Fibroblast of peridontal ligament (primary cell): Measurements from ENCODE around the gene RPL31.

Source experiments
- DNase-seq: peaks from one replicate; pipeline ENCODE4 v3.0.0-alpha.2; 2010; ENCODE audit errors: extremely low read depth

Gene RPL31

GRCh38 chr2:100974712-100975520, 27.2 kb upstream of the RPL31 start:
- no peak for DNase-seq

GRCh38 chr2:100975521-100975785, 26.6 kb upstream of the RPL31 start:
- DNase-seq, result no peak

DNA sequence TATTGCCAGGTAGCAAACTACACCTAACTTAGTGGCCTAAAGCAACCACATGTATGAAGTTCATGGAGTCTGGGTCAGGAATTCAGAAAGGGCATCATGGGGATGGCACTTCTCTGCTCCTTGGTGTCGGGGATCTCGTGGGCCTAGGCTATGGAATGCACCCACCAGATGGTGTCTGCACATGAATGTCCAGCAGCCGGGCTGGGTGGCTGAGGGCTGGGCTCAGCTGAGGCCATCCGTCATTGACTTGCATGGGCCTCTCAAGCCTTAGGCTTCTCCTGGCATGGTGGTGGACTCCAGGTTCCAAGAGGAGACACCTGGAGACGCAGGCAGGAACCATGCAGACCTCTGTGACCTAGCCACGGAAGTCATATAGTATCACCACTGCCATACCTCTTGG, 26.0 kb upstream of the RPL31 start:
- DNase-seq, result no peak

DNA sequence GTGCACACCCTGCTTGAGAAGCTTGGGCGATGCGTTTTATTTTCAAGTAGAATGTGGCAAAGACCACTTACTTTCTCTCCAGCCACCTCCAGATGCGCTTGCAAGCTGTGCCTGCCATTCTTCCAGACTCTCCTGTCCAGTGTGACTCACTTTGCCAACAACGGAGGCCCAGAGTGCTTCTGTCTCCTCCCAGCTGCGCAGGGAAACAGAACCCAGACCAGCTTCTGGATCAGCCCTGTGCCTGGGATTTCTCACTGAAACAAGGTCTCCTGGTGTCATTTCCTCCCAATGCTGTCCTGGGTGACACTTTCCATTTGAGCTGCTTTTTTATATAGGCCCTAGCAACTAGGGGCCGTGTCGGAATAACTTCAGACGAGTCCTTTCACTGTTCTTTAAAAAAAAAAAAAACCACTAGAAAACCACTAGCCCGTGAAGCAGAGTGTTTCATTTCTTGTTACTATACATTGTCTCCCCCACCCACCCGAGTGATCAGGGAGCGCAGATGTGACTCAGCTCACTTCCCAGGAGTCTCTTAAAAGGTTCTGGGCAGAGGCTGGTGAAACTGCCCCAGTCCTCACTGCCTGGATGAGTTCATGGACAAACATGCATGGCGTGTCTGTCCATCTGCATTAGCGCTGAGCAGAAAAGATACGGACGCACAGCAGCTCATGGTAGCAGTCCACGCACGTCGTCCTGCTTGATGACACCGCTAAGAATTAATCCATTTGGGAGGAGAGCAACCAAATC, 25.3 kb upstream of the RPL31 start:
- DNase-seq, result peak; percentile 14

- no peak for DNase-seq
These were observed 24.6 kb upstream of the RPL31 start for GRCh38 chr2:100977511-100977910.

DNA sequence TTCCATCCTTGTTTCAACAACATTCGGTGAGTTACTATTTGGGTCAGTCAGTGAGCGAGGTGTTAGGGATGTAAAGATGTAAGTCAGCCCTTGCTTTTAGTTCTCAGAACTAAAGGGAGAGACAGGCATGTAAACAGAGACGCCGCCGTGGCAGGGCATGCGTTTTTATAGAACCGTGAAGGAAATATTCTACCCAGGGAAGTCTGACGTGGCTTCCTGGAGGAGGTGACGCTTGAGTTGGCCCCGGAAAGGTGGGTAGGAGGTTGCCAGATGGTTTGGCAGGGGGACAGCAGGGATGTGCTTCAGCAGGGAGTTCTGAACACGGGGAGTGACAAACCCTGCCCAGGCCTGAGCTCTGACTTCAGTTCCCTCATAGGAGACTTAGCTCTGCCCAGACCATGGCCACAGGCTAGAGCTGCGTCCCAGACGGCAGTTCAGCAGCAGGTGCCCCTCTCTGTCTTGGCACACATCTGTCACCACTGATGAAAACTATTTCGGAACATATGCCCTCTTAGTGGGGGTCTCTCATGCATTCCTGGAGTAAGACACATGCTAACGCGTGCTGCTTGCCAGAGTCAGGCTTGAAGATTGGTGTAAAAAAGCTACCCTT, 23.4 kb upstream of the RPL31 start:
- peak; percentile 6 for DNase-seq

- DNase-seq, result no peak
These were observed 22.0 kb upstream of the RPL31 start for GRCh38 chr2:100980046-100980445.

DNA sequence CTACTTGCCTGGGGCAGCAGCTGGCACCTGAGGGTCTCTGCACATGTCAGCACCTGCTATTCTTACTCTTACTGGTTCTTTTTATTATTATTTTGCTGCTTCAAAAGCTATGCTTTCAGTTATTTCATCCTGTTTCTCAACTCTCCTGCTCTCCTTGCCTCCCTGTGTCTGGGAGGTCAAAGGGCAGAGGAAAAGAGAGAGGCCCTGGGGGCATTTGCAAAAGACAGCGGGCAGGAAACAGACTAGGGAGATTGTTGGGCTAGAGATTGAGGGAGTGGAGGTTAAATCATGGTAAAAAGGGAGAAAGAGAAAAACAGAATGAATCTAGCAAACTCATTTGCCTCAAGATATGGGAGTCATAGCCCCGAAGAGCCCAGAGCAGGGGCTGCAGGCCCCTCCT, 21.1 kb upstream of the RPL31 start:
- no peak for DNase-seq

DNA sequence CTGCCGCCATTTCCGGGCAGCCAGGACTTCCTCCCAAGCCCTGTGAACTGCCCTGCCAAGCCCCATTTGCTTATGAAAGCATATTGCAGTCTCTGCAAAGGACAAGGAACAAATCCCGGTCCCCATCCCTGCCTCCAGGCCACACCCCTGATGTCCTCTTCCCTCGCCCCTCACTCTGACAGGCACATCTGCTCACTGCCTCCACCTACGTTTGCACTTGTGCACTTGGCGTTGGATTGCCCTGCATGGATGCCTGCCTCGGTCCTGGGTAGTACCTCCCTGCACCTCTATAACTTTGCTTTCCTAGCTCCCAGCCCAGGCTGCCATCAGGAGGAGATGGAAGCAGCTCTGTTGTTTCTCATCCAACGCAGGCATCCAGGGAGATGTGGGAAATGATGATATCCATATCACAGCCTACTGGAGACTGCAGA, 19.6 kb upstream of the RPL31 start:
- no peak for DNase-seq

DNA sequence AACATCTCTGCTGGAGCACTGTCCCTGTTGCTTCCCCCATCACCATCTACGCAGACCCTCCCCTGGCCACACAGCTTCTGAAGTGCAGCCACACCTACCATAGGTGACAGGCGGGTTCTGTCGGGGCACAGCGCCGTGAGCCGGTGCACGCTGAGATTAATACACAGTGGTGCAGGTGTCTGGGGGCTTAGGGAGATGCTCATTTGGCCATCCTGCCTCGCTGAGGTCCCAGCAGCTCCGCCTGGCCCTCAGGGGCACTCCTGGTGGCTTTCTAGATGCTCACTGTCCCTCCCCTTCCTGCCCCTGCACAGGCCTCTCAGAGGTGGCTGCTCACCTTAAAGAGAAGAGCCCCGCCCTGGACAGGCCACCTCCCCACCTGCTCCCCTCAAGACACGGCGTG, 18.9 kb upstream of the RPL31 start:
- no peak for DNase-seq

DNA sequence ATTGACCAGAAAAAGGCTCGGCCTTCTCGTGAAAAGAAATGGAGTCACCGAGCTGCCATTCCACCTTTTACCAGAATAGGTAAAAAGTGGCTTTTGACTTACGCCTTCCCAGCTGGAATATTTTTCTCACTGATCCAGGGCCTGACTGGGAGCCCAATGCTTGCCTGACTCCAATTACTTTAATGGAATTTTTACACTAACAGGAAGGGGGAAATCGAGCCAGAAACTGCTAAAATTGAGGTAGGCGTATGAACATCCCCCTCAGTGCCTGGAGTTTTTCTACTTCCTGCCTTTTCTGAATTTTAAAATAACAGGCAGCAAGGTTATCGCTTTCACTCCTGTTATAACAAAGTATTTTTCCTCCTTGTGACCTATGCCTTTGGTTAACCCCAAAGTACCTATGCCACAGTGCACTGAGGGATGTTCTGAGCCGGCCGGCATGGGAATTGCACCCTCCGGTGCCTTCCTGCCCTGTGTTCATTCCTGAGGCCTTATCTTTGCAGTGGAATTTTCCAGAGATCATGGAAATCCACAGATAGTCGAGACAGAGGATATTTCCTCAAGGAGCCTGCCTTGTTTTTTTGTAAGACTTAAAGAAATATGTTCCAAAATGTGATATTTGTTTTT, 18.3 kb upstream of the RPL31 start:
- DNase-seq, result no peak

- DNase-seq, result peak; percentile 72
These were observed 17.2 kb upstream of the RPL31 start for GRCh38 chr2:100984892-100985307.

GRCh38 chr2:100986157-100986556, 15.9 kb upstream of the RPL31 start:
- DNase-seq, result no peak

GRCh38 chr2:100987536-100987935, 14.6 kb upstream of the RPL31 start:
- no peak for DNase-seq

DNA sequence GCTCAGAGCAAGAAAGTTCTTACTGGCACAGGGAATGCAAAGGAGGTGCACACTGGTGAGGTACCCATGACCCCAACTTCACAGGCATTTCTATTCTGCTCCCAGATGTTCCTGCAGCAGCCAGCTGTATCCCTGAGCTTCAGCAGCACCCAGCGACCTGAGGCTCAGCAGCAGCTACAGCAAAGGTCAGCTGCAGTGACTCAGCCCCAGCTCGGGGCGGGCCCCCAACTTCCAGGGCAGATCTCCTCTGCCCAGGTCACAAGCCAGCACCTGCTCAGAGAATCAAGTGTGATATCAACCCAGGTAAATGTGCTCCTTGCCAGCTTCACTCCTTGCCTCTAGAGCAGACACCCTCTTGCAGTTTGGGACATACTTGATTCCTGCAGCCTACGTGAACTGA, 14.1 kb upstream of the RPL31 start:
- DNase-seq, result no peak

- peak; percentile 71 for DNase-seq
These were observed 13.3 kb upstream of the RPL31 start for GRCh38 chr2:100988630-100989417.

GRCh38 chr2:100989666-100990065, 12.4 kb upstream of the RPL31 start:
- no peak for DNase-seq

DNA sequence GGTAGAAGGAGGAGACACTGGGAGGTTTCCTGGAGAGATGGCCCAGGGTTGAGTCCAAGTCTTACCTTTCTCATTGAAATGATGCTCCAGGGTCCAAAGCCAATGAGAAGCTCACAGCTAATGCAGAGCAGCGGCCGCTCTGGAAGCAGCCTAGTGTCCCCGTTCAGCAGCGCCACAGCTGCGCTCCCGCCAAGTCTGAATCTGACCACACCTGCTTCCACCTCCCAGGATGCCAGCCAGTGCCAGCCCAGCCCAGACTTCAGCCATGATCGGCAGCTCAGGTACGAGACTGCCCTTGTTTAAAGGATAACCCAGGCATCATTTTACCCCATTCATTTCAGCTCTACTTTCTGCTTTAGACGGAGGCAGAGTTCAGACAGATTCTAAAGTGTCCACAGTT, 11.9 kb upstream of the RPL31 start:
- DNase-seq, result no peak

DNA sequence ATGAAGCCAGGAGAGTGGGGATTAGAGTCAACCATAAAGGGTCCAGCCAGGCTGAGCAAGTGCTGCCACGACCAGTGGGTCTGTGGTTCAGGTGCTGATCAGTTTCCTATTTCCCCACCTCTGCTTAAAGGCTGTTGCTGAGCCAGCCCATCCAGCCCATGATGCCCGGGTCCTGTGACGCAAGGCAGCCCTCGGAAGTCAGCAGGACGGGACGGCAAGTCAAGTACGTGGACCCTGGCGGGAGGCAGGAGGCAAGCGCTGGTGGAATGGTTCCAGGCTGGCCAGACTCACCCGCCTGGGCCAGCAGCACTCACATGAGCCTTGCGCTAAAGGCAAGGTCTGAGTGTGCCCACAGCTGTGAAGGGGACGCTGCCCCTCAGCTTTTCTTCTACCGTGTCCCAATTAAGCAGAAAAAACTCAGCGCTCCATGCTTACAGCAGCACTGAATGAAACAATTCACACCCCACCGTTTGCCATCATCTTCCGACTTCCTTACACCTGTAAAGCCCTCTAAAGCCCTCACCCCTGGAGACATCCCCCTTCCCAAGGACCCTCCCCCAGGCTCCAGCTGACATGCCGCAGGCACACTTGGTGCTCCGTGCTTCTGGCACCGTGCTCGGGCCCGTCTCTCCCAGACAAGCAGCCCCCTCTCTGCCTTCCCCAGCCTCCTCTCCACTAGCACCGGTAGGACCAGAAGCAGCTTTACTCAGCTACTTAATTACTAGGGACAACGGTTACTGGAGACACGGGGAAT, 11.3 kb upstream of the RPL31 start:
- no peak for DNase-seq

DNA sequence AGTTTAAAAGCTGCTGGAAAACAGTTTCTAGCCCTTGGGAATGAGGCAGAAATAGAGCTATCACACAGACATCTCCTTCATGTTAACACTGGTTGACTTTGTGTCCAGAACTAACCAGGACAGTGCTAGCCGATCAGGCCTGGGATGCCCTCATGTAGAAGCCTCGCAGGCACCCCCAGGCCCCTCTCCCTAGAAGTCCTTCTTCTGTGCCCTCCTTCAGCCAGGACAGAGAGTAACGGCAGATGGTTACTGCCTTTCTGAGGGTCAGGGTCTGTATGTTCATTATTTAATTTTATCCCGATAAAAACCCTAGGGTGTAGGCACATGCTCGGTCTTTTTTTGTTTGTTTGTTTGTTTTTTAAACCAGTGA, 10.7 kb upstream of the RPL31 start:
- DNase-seq, result no peak

DNA sequence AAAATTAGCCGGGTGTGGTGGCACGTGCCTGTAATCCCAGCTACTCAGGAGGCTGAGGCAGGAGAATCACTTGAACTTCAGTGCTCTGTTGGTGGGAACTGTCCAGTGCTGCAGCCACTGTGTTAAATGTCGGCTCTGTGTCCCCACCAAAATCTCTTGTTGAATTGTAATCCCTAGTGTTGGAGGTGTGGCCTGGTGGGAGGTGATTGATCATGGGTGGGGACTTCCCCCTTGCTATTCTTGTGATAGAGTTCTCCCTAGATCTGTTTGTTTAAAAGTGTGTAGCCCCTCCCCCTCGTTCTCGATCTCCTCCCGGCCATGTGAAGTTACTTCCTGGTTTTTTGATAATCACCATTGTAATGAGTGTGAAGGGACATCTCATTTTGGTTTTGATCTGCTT, 9.8 kb upstream of the RPL31 start:
- no peak for DNase-seq
